SIG-M5 treated with dmso at 0.1 percent for 504 hours (cell line): Measurements from ENCODE around the gene UNC5B.

Source experiments
- DNase-seq: peaks from one replicate; lab custom pipeline; 2025; ENCODE audit not compliant: unreplicated experiment; lab: John Stamatoyannopoulos, UW

Gene UNC5B

GRCh38 chr10:71239131-71239915, 27.0 kb downstream of the UNC5B start:
- no peak for DNase-seq

GRCh38 chr10:71239946-71240795, 27.8 kb downstream of the UNC5B start:
- no peak for DNase-seq

- DNase-seq, result no peak
These were observed 28.9 kb downstream of the UNC5B start for GRCh38 chr10:71241114-71241829.

DNA sequence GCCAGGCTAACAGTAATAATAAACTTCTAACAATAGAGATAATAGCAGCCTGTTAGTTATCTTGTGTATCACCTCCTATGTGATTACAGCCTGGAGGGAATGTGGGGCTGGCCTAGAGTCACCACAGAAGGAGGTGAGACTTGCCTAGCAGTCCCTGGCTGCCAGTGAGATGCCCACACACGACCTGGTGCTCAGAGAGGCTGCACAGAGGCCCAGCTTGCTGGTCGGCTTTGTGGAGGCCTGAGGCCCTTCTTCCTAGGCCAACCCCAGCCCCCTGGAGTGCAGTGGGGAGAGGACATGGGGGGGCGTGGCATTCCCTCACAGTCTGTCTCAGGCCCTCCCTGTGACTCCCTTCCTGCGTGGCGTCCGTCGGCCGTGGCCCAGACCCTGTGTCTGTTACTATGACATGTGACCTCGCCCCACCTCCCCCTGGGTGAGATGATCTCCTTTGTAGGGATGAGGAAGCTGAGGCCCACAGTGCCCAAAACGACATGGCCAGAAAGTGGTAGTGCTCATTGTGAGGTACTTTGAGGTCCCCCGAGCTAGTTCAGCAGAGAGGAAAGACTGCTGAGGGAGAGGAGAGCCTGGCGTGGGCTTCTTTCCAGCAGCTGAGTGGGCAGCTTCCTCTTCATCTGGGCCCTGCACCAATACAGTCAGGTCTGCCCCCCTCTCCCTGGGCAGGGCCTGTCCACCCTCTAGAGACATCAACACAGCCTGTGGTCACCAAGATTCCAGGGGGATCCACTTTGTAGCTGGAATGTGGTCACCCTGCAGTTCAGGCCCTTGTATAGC, 29.7 kb downstream of the UNC5B start:
- no peak for DNase-seq

DNA sequence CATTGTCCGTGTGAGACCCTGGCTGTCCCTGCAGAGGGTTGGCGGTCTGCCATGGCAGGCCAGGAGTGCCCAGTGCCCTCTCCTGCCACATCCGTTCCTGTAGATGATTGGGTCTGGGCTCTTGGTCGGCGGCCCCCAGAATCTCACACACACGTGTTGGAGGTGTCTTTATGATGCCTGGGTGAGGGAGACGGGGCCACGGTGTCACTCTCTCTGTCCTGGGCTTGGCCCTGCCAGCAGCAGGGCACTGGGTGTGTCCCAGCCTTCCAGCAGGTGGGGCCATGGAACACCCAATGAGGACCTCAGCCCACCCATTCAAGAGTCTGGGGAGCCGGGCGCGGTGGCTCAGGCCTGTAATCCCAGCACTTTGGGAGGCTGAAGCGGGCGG, 30.2 kb downstream of the UNC5B start:
- no peak for DNase-seq

- peak; percentile 4 for DNase-seq
These were observed 31.5 kb downstream of the UNC5B start for GRCh38 chr10:71243756-71244395.

DNA sequence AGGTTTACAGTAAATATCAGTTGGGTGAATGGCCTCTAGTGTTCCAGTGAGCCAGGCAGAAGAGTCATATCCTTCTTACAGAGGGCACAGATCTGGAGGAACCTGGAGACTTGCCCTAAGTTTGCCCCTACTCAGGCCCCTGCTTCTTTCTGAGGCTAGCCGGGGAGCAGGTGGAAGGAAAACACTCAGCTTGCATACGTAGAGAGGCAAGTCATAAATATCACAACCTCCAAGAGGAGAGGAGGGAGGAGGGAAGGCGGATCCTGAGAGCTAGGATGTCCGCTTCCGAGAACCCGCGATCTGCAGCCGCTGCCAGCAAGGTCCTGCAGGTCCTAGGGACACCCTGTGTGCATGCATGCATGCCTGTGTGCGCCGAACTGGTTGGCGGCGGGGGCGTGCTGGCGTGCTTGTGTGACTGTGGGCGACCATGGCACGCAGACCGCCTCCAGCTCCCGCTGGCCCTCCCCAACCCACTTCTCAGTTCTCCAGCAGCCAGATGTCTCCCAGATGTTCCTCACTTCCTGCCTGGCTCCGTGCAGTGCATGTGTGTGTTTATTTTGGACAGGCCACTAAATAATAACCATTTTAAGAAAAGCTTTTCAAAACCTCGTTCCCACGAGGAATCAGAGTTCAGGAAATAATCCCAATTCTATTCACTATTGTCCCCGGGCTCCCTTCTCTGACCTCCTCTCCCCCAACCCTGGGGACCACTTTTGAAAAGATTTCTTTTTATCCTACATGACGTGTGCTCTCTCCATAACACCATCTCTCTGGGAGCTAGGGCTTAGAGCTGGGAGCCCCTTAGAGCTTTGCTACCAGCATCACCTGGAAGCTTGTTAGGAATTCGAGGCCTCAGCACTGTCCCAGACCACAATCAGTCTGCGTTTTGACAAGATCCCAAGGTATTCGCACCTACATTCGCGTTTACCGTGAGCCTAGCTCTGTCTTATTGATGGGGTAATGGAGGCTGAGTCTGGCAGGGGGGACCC, 32.4 kb downstream of the UNC5B start:
- no peak for DNase-seq

DNA sequence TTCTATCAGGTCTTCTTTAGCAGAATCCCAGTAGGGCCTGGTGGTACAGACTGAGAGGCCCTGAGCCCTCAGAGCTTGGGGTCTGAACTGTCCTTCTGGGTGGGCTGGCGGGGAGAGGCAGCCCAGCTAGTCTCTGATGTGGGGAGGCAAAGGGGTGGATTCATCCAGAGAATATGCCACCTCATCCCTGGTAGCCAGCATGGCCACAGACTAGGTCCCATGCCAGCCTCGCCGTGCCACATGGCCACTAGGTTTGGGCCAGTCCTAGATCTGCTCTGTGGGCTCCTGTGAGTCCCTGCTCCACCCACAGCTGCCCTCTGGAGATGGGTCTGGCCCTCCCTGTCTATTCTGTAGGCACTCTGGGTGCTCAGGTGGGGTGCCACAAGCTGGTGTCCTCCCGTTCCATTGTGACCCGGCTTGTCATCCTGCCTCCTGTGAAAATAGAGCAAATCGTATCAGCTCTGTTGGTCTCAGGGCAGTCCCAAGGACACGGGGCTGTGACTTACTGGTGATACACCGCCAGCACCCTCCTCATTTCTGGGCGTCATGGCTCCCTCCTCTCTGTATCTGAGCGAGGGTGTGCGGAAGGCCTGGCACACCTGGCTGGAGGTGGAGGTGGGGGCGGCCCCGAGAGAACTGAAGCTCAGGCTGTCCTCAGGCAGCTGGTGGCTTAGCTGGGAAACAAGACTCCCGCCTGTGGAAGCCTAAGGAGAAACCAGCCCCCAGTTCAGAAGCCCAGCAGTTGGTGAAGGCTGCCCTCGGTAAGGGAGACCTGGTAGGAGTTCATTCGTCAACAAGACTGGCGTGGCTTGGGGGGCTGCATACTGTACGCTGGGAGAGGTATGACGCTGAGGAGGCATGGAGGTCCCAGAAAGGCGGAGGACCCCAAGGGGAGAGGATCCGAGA, 33.3 kb downstream of the UNC5B start:
- no peak for DNase-seq

GRCh38 chr10:71246591-71247413, 34.4 kb downstream of the UNC5B start:
- DNase-seq, result peak; percentile 4

- DNase-seq, result no peak
These were observed 35.0 kb downstream of the UNC5B start for GRCh38 chr10:71247414-71247705.

- DNase-seq, result no peak
These were observed 35.4 kb downstream of the UNC5B start for GRCh38 chr10:71247804-71248203.

- DNase-seq, result no peak
These were observed 35.8 kb downstream of the UNC5B start for GRCh38 chr10:71248210-71248609.

GRCh38 chr10:71249996-71250395, 37.6 kb downstream of the UNC5B start:
- no peak for DNase-seq

- no peak for DNase-seq
These were observed 38.0 kb downstream of the UNC5B start for GRCh38 chr10:71250405-71250804.

DNA sequence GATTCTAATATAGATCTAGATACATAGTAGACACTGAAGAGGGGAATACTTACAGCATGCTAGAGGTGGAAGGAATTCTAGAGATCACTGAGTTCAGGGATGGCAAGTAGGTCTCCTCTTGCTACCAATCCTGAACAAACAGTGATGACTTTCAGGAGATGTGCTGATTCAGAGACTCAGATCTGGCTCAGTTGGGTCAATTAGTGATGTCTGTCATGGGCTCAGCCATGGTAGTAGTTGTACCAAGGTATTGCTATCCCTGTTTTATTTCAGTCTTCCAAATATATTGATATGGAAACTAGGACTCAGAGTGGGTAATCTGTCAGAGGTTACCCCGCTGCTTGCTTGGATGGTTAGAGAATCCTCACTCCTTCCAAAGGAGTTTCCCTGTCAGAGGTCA, 38.5 kb downstream of the UNC5B start:
- no peak for DNase-seq

- no peak for DNase-seq
These were observed 38.9 kb downstream of the UNC5B start for GRCh38 chr10:71251319-71251718.

DNA sequence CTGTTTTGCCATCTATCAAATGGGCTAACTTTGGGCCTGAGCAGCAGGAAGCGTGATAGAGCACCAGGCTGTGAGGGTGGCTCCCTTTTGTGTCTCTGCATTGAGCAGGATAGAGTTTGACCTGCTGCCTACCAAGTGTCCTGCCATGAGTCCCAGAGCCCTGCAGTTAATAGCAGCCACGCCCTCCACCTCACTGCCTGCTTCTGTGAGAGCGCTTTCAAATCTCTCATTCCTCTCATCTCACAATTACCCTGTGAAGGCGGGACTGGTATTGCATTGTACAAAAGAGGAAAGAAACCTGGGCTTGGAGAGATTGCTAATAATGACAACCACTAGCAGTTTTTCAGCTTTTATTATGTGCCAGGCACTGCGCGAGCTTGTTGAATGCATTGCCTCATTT, 39.9 kb downstream of the UNC5B start:
- DNase-seq, result no peak
